ENCODE results near the gene ABCD1. TPM values are rescaled to one million over a fixed set of nuclear protein-coding genes. Genes with fewer than 3 reads are reported as not detected.

The ABCD1 gene
- total and polyA plus RNA-seq, 2 experiments from 2014 or later, result 10.5 to 14.2 TPM

DNA sequence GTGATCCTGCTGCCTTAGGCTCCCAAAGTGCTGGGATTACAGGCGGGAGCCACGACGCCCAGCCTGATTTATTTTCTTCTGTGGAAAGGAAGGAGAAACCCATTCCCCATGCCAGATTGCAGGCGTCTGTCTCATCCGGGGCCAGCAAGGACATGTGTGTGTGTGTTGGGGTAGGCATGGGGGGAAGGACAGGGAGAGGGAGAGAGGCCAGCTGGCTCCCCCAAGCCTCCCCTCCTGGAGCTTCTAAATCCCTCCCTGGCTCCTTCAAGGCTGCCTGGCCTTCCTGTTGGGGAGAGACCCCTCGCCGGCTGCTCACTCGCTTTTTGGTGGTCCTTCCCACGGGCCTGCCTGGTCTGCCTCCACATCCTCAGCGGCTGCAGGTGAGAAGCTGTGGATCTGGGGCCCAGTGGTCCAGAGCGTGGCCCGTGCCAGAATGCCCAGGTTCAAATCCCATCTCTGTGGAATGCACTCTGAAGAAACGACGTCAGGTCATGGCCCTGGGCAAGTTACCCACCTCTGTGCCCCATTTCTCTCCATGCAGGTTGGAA lies 38.0 kb downstream of the ABCD1 start:
- Histone ChIP-seq H3K9me3 (ENCODE audit: low read depth) (no peaks in the 10 kb centered on the region), H3K4me3 (no peak overlapping the region), H2AFZ (no peak overlapping the region), H3K27ac (no peak overlapping the region), H3K79me2 (no peaks in the 10 kb centered on the region), H4K20me1 (ENCODE audit: insufficient read depth, poor library complexity, severe bottlenecking) (no peaks in the 10 kb centered on the region), H3K4me1 (ENCODE audit: insufficient read depth) (peaks cover 5% of the 10 kb centered on the region), H3K4me2 (no peak overlapping the region), H3K36me3 (replicated peaks; ENCODE audit: insufficient read depth, low read depth) (no peaks in the 10 kb centered on the region), H3K27me3 (no peaks in the 10 kb centered on the region), H3K9me2 (replicated peaks; ENCODE audit: insufficient read depth) (no peaks in the 10 kb centered on the region)
- WGBS (ENCODE audit: low lambda C conversion rate, missing lambda C conversion rate), result 84% methylated on average over 12 of the region's 14 CpGs
- TF ChIP-seq EZH2 (IDR thresholded peaks at IDR 0.05; ENCODE audit: borderline replicate concordance), result no peak
- TF ChIP-seq EZH2phosphoT487 (IDR thresholded peaks at IDR 0.05; ENCODE audit: low read depth, severe bottlenecking, unreplicated experiment), result no peak
- TF ChIP-seq, protein P1, sequence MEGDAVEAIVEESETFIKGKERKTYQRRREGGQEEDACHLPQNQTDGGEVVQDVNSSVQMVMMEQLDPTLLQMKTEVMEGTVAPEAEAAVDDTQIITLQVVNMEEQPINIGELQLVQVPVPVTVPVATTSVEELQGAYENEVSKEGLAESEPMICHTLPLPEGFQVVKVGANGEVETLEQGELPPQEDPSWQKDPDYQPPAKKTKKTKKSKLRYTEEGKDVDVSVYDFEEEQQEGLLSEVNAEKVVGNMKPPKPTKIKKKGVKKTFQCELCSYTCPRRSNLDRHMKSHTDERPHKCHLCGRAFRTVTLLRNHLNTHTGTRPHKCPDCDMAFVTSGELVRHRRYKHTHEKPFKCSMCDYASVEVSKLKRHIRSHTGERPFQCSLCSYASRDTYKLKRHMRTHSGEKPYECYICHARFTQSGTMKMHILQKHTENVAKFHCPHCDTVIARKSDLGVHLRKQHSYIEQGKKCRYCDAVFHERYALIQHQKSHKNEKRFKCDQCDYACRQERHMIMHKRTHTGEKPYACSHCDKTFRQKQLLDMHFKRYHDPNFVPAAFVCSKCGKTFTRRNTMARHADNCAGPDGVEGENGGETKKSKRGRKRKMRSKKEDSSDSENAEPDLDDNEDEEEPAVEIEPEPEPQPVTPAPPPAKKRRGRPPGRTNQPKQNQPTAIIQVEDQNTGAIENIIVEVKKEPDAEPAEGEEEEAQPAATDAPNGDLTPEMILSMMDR (IDR thresholded peaks at IDR 0.05; ENCODE audit: poor library complexity), result no peak
- DNase-seq (ENCODE audit: low spot score), result no peak

DNA sequence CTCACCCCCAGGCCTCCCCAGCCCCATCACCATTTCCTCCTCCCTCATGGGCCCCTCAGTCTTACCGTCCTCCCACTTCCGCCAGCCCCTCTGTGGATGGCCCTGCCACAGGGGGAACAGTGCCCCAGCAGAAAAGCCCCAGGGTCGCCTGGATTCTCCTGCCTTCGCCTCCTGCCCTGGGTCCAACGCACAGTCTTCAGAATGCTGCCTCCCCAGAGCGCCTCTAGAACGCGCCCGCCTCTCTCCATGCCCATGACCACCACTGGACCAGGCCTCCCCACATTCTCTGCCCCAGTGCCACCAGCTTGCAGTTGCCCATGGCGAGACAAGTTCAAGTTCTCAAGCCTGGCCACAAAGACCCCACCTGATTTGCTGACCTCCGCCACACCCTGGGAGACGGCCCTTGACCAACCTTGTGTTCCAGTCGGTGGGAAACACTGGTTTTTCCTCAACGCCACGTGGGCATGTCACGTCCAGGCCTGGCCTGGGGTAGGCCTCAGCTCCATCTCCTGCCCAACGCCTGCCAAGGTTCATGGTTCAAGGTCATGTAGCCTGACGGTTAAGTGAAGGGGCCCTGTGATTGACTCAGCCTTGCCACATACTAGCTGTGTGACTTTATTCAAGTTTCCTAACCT lies 38.8 kb downstream of the ABCD1 start:
- H3K27ac ChIP-seq, result no peak overlapping the region
- H3K4me3 ChIP-seq, result no peak overlapping the region
- 89% methylated on average over 18 of the region's 18 CpGs for WGBS (ENCODE audit: low lambda C conversion rate, missing lambda C conversion rate)
- H3K27me3 ChIP-seq, result no peaks in the 10 kb centered on the region
- no peaks in the 10 kb centered on the region for H3K9me3 ChIP-seq (ENCODE audit: low read depth)
- H3K4me2 ChIP-seq, result no peak overlapping the region
- H4K20me1 ChIP-seq (ENCODE audit: insufficient read depth, poor library complexity, severe bottlenecking), result no peaks in the 10 kb centered on the region
- no peaks in the 10 kb centered on the region for H3K9me2 ChIP-seq (replicated peaks; ENCODE audit: insufficient read depth)
- no peaks in the 10 kb centered on the region for H3K79me2 ChIP-seq
- TF ChIP-seq EZH2 (IDR thresholded peaks at IDR 0.05; ENCODE audit: borderline replicate concordance) (no peak), EZH2phosphoT487 (IDR thresholded peaks at IDR 0.05; ENCODE audit: low read depth, severe bottlenecking, unreplicated experiment) (no peak)
- TF ChIP-seq, protein P1 (IDR thresholded peaks at IDR 0.05; ENCODE audit: poor library complexity), result no peak
- peaks cover 5% of the 10 kb centered on the region for H3K4me1 ChIP-seq (ENCODE audit: insufficient read depth)
- H3K36me3 ChIP-seq (replicated peaks; ENCODE audit: insufficient read depth, low read depth), result no peaks in the 10 kb centered on the region
- H2AFZ ChIP-seq, result no peak overlapping the region
- no peak for DNase-seq (ENCODE audit: low spot score)

DNA sequence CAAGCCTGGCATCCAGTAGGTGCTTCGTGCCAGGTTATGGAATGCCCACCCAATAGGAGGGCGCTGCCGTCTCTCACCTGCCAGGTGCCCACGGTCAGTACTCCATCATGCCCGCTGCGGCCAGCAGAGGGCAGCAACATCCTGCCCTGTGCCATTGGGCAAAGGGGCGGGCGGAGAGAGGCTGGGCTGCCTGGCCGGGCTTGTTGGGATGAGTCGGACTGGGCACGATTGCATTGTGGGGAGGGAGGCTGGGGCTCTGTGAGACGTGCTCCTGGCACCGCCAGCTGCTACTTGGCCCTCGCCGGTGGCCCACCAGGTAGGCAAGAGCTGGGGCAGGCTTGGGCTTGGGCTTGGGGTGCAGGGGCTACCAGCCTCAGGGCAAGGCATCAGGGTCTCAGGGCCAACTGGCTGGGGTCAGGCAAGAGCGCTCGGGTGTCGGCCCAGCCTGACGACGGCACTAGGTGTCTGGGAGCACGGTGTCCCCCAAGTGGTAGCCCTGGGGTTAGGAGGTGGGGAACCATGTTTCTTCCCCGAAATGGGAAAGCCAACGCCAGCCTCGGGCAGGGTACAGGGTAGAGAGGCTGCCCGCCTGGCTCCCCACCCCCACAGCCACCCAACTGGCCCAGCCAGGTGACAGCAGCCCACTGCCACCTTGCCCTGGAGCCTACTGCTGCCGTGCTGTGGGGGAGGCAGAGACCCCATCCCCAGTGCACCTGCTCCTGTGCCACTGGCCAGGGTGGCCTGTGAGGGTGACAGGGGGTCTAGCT lies 39.5 kb downstream of the ABCD1 start, which contains the start of gene PLXNB3:
TSS of gene PLXNB3 (plus strand) at position 261 of the 767 bp plus-strand sequence. CDS start 1,287 bp downstream, outside the sequence.
- Histone ChIP-seq H3K27ac (no peak within 1 kb of the TSS), H3K9me2 (replicated peaks; ENCODE audit: insufficient read depth) (no peaks in the 10 kb centered on the region), H4K20me1 (ENCODE audit: insufficient read depth, poor library complexity, severe bottlenecking) (no peaks in the 10 kb centered on the region), H3K4me3 (no peak within 1 kb of the TSS), H3K4me1 (ENCODE audit: insufficient read depth) (peaks cover 5% of the 10 kb centered on the region), H3K36me3 (replicated peaks; ENCODE audit: insufficient read depth, low read depth) (no peaks in the 10 kb centered on the region), H2AFZ (no peak within 1 kb of the TSS), H3K79me2 (no peaks in the 10 kb centered on the region), H3K4me2 (peak within 1 kb of the TSS; percentile 49), H3K9me3 (ENCODE audit: low read depth) (no peaks in the 10 kb centered on the region), H3K27me3 (no peaks in the 10 kb centered on the region)
- DNase-seq (ENCODE audit: low spot score), result peak; percentile 83
- WGBS (ENCODE audit: low lambda C conversion rate, missing lambda C conversion rate), result 75% methylated on average over 26 of the region's 26 CpGs
- TF ChIP-seq, protein P1 (IDR thresholded peaks at IDR 0.05; ENCODE audit: poor library complexity), result peak; percentile 63
- TF ChIP-seq EZH2 (IDR thresholded peaks at IDR 0.05; ENCODE audit: borderline replicate concordance), result no peak

Data from hepatocyte (in vitro differentiated cells).